Suprapubic skin (tissue), 4 donors: ENCODE measurements around the gene RBPJ. TPM values are rescaled to one million over a fixed set of nuclear protein-coding genes. Genes with fewer than 3 reads are reported as not detected.

Experiments used
- DNase-seq, 2 donors: peaks; one replicate each; pipeline ENCODE4 v3.0.0-alpha.2; 2019; ENCODE audit warnings: low spot score in 2 of 2
- H3K27ac ChIP-seq: fragments of 200-600 bp; sonication (generic); one replicate; pipeline ENCODE4 v1.5.1; 2019
- H3K27me3 ChIP-seq: fragments of 200-600 bp; sonication (generic); one replicate; pipeline ENCODE4 v1.5.1; 2019
- H3K36me3 ChIP-seq: fragments of 200-600 bp; sonication (generic); one replicate; pipeline ENCODE4 v1.5.1; 2019
- H3K4me1 ChIP-seq: fragments of 200-600 bp; sonication (generic); one replicate; pipeline ENCODE4 v1.5.1; 2019
- H3K4me3 ChIP-seq: fragments of 200-600 bp; sonication (generic); one replicate; pipeline ENCODE4 v1.5.1; 2019; ENCODE audit warnings: mild to moderate bottlenecking
- H3K9me3 ChIP-seq: fragments of 200-600 bp; sonication (generic); one replicate; pipeline ENCODE4 v1.5.1; 2019
- EP300 ChIP-seq: sonication (generic); formaldehyde crosslinking; IDR thresholded peaks from one replicate; pipeline ENCODE4 v1.6.1; 2017; ENCODE audit warnings: antibody characterized with exemption
- POLR2A ChIP-seq, 2 donors: fragments of 450-650 bp; IDR thresholded peaks; one replicate each; pipeline ENCODE4 v1.6.1; 2017; ENCODE audit warnings: antibody characterized with exemption in 2 of 2, mild to moderate bottlenecking in 2 of 2, moderate library complexity in 2 of 2
- POLR2AphosphoS5 ChIP-seq, 3 donors: sonication (generic); formaldehyde crosslinking; IDR thresholded peaks; one replicate each; pipeline ENCODE4 v1.6.1; 2017; ENCODE audit warnings: antibody characterized with exemption in 3 of 3
- WGBS: methylation state at CpG from one replicate; pipeline ENCODE4 v1.1.5; 2018; 5-methylcytosine and 5-hydroxymethylcytosine counted together
- total RNA-seq, 4 donors: library from RNA; depleted of rRNA; stranded (reverse); fragments of >200 nt; gene quantifications; one replicate each; pipeline ENCODE4 v1.1.0, GENCODE V29; 2016
- TF ChIP-seq, protein P1 (sequence below), 2 donors: fragments of 200-600 bp in 1 of 2; fragments of 450-650 bp in 1 of 2; sonication (generic) in 1 of 2; IDR thresholded peaks; one replicate each; pipeline ENCODE4 v1.5.1; 2016 to 2019; ENCODE audit warnings: antibody characterized with exemption in 2 of 2, mild to moderate bottlenecking in 1 of 2, moderate library complexity in 1 of 2

RBPJ gene
- total RNA-seq, 4 donors from 2014 or later = 33.4 to 104 (median 46.1) TPM

DNA sequence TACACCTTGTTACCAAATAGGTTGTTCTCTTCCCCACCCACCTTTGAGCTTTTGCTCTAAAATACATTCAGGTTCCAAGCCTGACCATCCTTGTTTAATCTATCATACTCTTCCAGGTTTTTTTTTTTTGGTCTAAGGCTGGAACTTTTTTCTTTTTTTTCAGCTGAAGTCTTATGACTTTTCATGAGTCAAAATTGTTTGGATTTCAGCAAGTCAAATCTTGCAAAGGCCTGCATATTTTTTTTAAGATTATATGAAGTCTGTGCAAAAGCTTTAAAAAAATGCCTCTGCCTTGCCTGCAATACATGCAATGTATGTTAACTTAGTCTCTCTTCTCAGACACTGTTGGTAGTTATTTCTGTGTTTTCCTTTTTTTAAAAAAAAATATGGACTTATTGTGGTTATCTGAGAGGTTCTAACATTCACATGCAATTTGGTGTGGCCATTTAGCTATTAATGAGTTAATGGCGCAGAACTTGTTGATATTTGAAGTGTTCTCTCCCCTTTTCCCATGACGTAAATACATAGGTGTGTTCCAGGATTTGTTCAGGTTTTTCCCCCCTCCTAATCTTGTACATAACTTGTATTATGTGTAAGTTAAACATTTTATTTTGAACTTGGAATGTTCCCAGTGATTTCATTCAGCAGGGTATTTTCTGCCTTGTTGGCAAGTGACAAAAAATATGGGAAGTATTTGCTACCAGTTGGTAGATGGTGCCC lies 110.8 kb downstream of the RBPJ start:
- DNase-seq = no peak
- Histone ChIP-seq H3K27ac (no peak overlapping the region), H3K36me3 (peaks cover 41% of the 10 kb centered on the region), H3K4me1 (peaks cover 7% of the 10 kb centered on the region), H3K27me3 (no peaks in the 10 kb centered on the region), H3K4me3 (no peak overlapping the region), H3K9me3 (no peaks in the 10 kb centered on the region)
- TF ChIP-seq POLR2AphosphoS5 (IDR thresholded peaks at IDR 0.05) (no peak), POLR2A (IDR thresholded peaks at IDR 0.05) (no peak), EP300 (no peak)
- TF ChIP-seq, protein P1, sequence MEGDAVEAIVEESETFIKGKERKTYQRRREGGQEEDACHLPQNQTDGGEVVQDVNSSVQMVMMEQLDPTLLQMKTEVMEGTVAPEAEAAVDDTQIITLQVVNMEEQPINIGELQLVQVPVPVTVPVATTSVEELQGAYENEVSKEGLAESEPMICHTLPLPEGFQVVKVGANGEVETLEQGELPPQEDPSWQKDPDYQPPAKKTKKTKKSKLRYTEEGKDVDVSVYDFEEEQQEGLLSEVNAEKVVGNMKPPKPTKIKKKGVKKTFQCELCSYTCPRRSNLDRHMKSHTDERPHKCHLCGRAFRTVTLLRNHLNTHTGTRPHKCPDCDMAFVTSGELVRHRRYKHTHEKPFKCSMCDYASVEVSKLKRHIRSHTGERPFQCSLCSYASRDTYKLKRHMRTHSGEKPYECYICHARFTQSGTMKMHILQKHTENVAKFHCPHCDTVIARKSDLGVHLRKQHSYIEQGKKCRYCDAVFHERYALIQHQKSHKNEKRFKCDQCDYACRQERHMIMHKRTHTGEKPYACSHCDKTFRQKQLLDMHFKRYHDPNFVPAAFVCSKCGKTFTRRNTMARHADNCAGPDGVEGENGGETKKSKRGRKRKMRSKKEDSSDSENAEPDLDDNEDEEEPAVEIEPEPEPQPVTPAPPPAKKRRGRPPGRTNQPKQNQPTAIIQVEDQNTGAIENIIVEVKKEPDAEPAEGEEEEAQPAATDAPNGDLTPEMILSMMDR (IDR thresholded peaks at IDR 0.05) = no peak
- 63% methylated on average over 2 of the region's 2 CpGs for WGBS

DNA sequence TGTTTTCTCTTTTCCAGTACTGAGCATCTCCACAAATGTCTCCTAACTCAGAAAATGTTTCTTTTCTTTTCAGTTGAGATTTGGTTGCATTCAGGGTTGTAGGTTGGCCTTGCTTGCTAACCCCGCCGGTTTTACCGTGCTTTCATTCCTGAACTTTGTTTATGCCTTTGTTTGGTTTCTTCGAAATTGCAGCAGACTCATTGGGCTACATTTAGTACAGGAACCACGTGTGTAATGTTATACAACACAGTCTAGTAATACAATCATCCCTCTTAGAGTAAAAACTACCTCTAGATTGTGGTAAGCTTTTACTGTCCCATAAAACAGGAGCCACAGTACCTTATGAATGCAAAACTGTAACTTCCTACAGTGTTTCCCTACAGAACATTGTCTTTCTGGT lies 111.6 kb downstream of the RBPJ start:
- Histone ChIP-seq H3K27me3 (no peaks in the 10 kb centered on the region), H3K27ac (no peak overlapping the region), H3K36me3 (peaks cover 37% of the 10 kb centered on the region), H3K4me1 (peaks cover 7% of the 10 kb centered on the region), H3K4me3 (no peak overlapping the region), H3K9me3 (no peaks in the 10 kb centered on the region)
- 58% methylated on average over 5 of the region's 5 CpGs for WGBS
- TF ChIP-seq EP300 = no peak
- TF ChIP-seq POLR2AphosphoS5 (IDR thresholded peaks at IDR 0.05) = no peak
- TF ChIP-seq, protein P1 (IDR thresholded peaks at IDR 0.05) = no peak
- TF ChIP-seq POLR2A (IDR thresholded peaks at IDR 0.05) = no peak
- no peak for DNase-seq

DNA sequence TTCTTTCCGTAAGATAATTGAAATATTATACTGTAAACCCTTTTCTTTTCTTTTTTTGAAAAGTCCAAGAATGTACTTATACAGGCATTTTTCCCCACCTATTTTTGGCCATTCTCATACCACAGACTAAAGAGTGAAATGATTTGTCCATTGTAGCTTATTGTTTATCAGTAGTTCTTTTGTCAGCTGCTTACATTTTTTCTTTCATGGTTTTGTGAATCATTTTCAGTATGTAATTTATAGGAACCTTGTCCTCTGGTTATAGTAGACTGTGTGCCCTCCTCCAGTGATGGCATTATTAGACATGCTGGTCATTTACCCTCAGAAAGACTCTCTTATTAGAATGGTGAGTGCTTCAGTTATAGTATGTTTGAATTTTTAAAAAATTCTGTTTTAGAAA lies 112.7 kb downstream of the RBPJ start:
- peaks cover 7% of the 10 kb centered on the region for H3K4me1 ChIP-seq
- H3K9me3 ChIP-seq = no peaks in the 10 kb centered on the region
- no peak overlapping the region for H3K27ac ChIP-seq
- TF ChIP-seq POLR2AphosphoS5 (IDR thresholded peaks at IDR 0.05) (no peak), POLR2A (IDR thresholded peaks at IDR 0.05) (no peak), EP300 (no peak)
- TF ChIP-seq, protein P1 (IDR thresholded peaks at IDR 0.05) = no peak
- WGBS = 100% methylated on average over 1 of the region's 1 CpG
- H3K4me3 ChIP-seq = no peak overlapping the region
- no peak for DNase-seq
- H3K36me3 ChIP-seq = peaks cover 43% of the 10 kb centered on the region
- no peaks in the 10 kb centered on the region for H3K27me3 ChIP-seq

DNA sequence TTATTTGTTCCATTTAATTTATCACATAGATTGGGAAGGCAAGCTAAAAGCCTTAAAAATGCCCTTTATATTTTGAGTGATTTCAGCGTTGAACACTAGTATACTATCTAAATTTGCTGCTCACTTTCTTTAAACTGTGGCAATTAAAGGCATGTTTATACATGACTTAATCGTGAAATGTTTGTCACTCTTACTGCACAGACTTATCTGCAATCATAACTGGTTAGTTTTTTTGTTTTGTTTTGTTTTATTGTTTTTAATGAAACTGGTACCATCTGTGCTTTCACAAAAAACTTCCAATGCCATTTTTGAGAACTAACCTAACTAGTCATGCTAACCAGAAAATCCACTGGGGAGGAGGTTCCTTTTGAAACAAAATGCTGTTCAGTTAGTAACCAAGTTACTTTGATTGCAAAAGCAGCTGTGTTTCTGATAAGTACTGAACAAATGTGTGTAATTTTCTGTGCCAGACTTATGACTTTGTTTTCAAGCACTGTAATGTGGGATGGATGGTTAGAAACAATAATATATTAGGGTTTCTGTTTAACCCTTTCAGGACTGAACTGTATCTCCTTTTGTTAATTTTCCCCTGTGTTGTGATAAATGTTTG lies 113.3 kb downstream of the RBPJ start:
- Histone ChIP-seq H3K4me1 (peaks cover 7% of the 10 kb centered on the region), H3K27me3 (no peaks in the 10 kb centered on the region), H3K9me3 (no peaks in the 10 kb centered on the region), H3K27ac (no peak overlapping the region), H3K4me3 (no peak overlapping the region), H3K36me3 (peaks cover 40% of the 10 kb centered on the region)
- 51% methylated on average over 2 of the region's 2 CpGs for WGBS
- TF ChIP-seq POLR2A (IDR thresholded peaks at IDR 0.05) (no peak), EP300 (no peak), POLR2AphosphoS5 (IDR thresholded peaks at IDR 0.05) (no peak)
- TF ChIP-seq, protein P1 (IDR thresholded peaks at IDR 0.05) = no peak
- DNase-seq = no peak

DNA sequence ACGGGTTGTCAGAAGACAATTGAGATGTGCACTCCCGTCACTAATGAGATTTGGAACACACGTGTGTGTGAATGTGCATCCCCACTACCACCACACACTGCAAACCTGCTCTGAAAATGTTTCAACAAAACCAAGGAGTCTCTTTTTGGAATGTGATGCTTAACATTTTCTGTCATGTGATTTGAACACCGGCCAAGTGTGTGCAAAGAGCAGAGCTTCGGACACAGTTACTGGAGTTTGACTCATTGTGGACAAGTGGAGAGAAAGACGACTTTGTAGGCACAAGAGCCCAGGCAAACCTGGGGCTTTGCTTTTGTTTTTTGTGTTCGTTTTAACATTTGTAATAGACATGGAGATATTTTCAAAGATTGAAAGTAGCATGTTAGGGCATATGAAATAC lies 120.3 kb downstream of the RBPJ start:
- H3K9me3 ChIP-seq = peaks cover 4% of the 10 kb centered on the region
- no peaks in the 10 kb centered on the region for H3K27me3 ChIP-seq
- DNase-seq = no peak
- H3K27ac ChIP-seq = no peak overlapping the region
- H3K4me1 ChIP-seq = no peaks in the 10 kb centered on the region
- no peak overlapping the region for H3K4me3 ChIP-seq
- TF ChIP-seq POLR2A (IDR thresholded peaks at IDR 0.05) (no peak), POLR2AphosphoS5 (IDR thresholded peaks at IDR 0.05) (no peak), EP300 (no peak)
- TF ChIP-seq, protein P1 (IDR thresholded peaks at IDR 0.05) = no peak
- H3K36me3 ChIP-seq = peaks cover 7% of the 10 kb centered on the region
- WGBS = 68% methylated on average over 7 of the region's 7 CpGs
